PC-3 (cell line): ENCODE results near the gene NDUFAF5.

Experiments
- CTCF ChIP-seq: fragments of 300-600 bp; sonication (generic); conservative IDR thresholded peaks from 2 replicates; pipeline ENCODE4 v1.5.1; 2017; ENCODE audit warnings: antibody characterized with exemption, low read depth, mild to moderate bottlenecking, low read length
- EZH2 ChIP-seq: fragments of 300-600 bp; sonication (generic); IDR thresholded peaks from one replicate; pipeline ENCODE4 v1.6.1; 2017; ENCODE audit warnings: antibody characterized with exemption, mild to moderate bottlenecking, low read length; ENCODE audit not compliant: unreplicated experiment
- EZH2phosphoT487 ChIP-seq: fragments of 300-600 bp; sonication (generic); IDR thresholded peaks from 2 replicates; pipeline ENCODE4 v1.6.1; 2018; ENCODE audit warnings: mild to moderate bottlenecking, antibody characterized with exemption, low read length, borderline replicate concordance

GRCh38 chr20:13821876-13822275, 37.0 kb downstream of the NDUFAF5 start:
- TF ChIP-seq EZH2: no peak
- no peak for TF ChIP-seq CTCF
- TF ChIP-seq EZH2phosphoT487: no peak
